K562 (cell line): ENCODE results near the gene SLAMF6. TPM values are rescaled to one million over a fixed set of nuclear protein-coding genes. Genes with fewer than 3 reads are reported as not detected.

Source experiments
- ADNP ChIP-seq: fragments of 200-800 bp; sonication (Bioruptor generic); IDR thresholded peaks from 2 replicates; pipeline ENCODE4 v1.6.1; 2016; ENCODE audit warnings: missing genetic modification characterization, missing compliant biosample characterization
- BHLHE40 ChIP-seq: IDR thresholded peaks from 2 replicates; pipeline ENCODE4 v1.6.1; 2011; ENCODE audit warnings: low read length, improper control_type of control experiment
- CC2D1A ChIP-seq: fragments of 450-650 bp; IDR thresholded peaks from 2 replicates; pipeline ENCODE4 v1.6.1; 2017; ENCODE audit warnings: mild to moderate bottlenecking
- CEBPZ ChIP-seq: fragments of 150-350 bp; IDR thresholded peaks from 2 replicates; pipeline ENCODE4 v1.6.1; 2014; ENCODE audit warnings: low read depth, mild to moderate bottlenecking, low read length, borderline replicate concordance
- ESRRB ChIP-seq: fragments of 250-450 bp; sonication (Bioruptor Pico); IDR thresholded peaks from 2 replicates; pipeline ENCODE4 v1.5.0; 2020; ENCODE audit warnings: mild to moderate bottlenecking, moderate library complexity, borderline replicate concordance
- FOXP1 ChIP-seq: sonication (generic); formaldehyde crosslinking; IDR thresholded peaks from 2 replicates; pipeline ENCODE4 v1.8.0; 2022; ENCODE audit warnings: mild to moderate bottlenecking, missing genetic modification reagents
- HMBOX1 ChIP-seq: sonication (generic); IDR thresholded peaks from 2 replicates; pipeline ENCODE4 v1.6.1; 2016
- NR2C2 ChIP-seq, 2 experiments: fragments of 200-800 bp in 1 of 2; sonication (Bioruptor generic) in 1 of 2; sonication (generic) in 1 of 2; formaldehyde crosslinking in 1 of 2; IDR thresholded peaks; 2 replicates each; pipeline versions ENCODE4 v1.6.1 to v1.8.0; 2016 to 2022; ENCODE audit warnings: mild to moderate bottlenecking in 1 of 2, missing compliant biosample characterization in 1 of 2, missing genetic modification characterization in 1 of 2, missing genetic modification reagents in 1 of 2
- PRDM10 ChIP-seq: fragments of 450-650 bp; IDR thresholded peaks from 2 replicates; pipeline ENCODE4 v1.6.1; 2018; ENCODE audit not compliant: partially characterized antibody
- PYGO2 ChIP-seq: fragments of 450-650 bp; IDR thresholded peaks from 2 replicates; pipeline ENCODE4 v1.6.1; 2016; ENCODE audit warnings: mild to moderate bottlenecking, missing genetic modification characterization, moderate library complexity, missing compliant biosample characterization
- RFX5 ChIP-seq: IDR thresholded peaks from 2 replicates; pipeline ENCODE4 v1.6.1; 2011; ENCODE audit warnings: low read depth, mild to moderate bottlenecking, improper control_type of control experiment, low read length
- SMARCE1 ChIP-seq: fragments of 450-650 bp; IDR thresholded peaks from 2 replicates; pipeline ENCODE4 v1.7.1; 2016; ENCODE audit warnings: mild to moderate bottlenecking
- TAF1 ChIP-seq: IDR thresholded peaks from 2 replicates; pipeline ENCODE4 v1.6.1; 2011; ENCODE audit warnings: mild to moderate bottlenecking, low read length, moderate library complexity; ENCODE audit not compliant: insufficient read depth, control insufficient read depth, severe bottlenecking; ENCODE audit errors: extremely low read depth
- ZMIZ1 ChIP-seq, 2 experiments: fragments of 150-350 bp in 1 of 2; IDR thresholded peaks; 2 replicates each; pipeline ENCODE4 v1.6.1; 2012 to 2016; ENCODE audit warnings: low read depth in 2 of 2, low read length in 2 of 2, mild to moderate bottlenecking in 1 of 2, moderate library complexity in 1 of 2
- ZNF140 ChIP-seq: fragments of 250-450 bp; sonication (Bioruptor Pico); IDR thresholded peaks from 2 replicates; pipeline ENCODE4 v1.8.0; 2021; ENCODE audit warnings: moderate library complexity, mild to moderate bottlenecking, inconsistent platforms
- ZNF217 ChIP-seq: sonication (generic); formaldehyde crosslinking; IDR thresholded peaks from 2 replicates; pipeline ENCODE4 v1.8.0; 2022; ENCODE audit warnings: mild to moderate bottlenecking, missing genetic modification reagents
- polyA plus RNA-seq, 8 experiments: library from polyadenylated mRNA; depleted of rRNA in 4 of 8; stranded (reverse) in 5 of 8; unstranded in 3 of 8; fragments of >200 nt; fragmentation: Nextera tagmentation in 2 of 8; fragmentation: Illumina TruSeq in 1 of 8; extraction: Ambion mirVana in 2 of 8; extraction: Trizol in 1 of 8; gene quantifications; 2 replicates each; pipeline versions ENCODE4 v1.2.1 to v1.2.3, GENCODE V29; 2011 to 2014; ENCODE audit warnings: inconsistent platforms in 1 of 8, missing spikeins in 1 of 8
- total RNA-seq, 7 experiments: library from RNA; depleted of rRNA in 6 of 7; stranded (reverse); fragments of >200 nt in 6 of 7; fragmentation: Illumina TruSeq in 2 of 7; extraction: Trizol in 2 of 7; gene quantifications; 2 replicates each; pipeline versions ENCODE4 v1.2.1 to v1.2.3, GENCODE V29; 2011 to 2021; ENCODE audit warnings: low replicate concordance in 1 of 7

Gene SLAMF6
- total and polyA plus RNA-seq, 9 of the 15 experiments (the other 6 are each of a cell fraction or from before 2014, with no cell fraction given): 0.56 to 4.8 (median 1.1) TPM

- 0 out of 2 replicates have a peak, but pooled peaks have one; percentile 11 for TF ChIP-seq PYGO2 (tag)
- no peak for TF ChIP-seq SMARCE1
- no peak for TF ChIP-seq BHLHE40
- no peak for TF ChIP-seq PRDM10
- no peak for TF ChIP-seq ZNF140 (CRISPR knock-in tag)
- no peak for TF ChIP-seq ESRRB
- no peak for TF ChIP-seq HMBOX1
- no peak for TF ChIP-seq CC2D1A
- TF ChIP-seq ZMIZ1 (IDR thresholded peaks at IDR 0.05; ENCODE audit: low read depth in 2 of 2, low read length in 2 of 2): no peak
- TF ChIP-seq FOXP1 (CRISPR knock-in tag): no peak
- TF ChIP-seq ADNP (tag): no peak
- no peak for TF ChIP-seq ZNF217 (CRISPR knock-in tag)
- TF ChIP-seq TAF1: no peak
- TF ChIP-seq RFX5: no peak
- TF ChIP-seq CEBPZ: no peak
- no peak for TF ChIP-seq NR2C2 (CRISPR knock-in tag; IDR thresholded peaks at IDR 0.05)
- TF ChIP-seq NR2C2 (tag; IDR thresholded peaks at IDR 0.05): peak; percentile 67; the same call in 1 of the 2 replicates
These were observed 27.5 kb upstream of the SLAMF6 start (continued) for GRCh38 chr1:160550572-160551034.
